Neuron (in vitro differentiated cells): Measurements from ENCODE around the gene NFATC3.
"Not testable (repeated sequence)": the region's sequence is repeated elsewhere in the genome, so short reads cannot be mapped to it uniquely, and the experiment has no call there.

Experiments used
- H2AFZ ChIP-seq: one replicate; pipeline ENCODE4 v1.6.1; 2013; ENCODE audit warnings: low read depth, mild to moderate bottlenecking, inconsistent platforms, low read length, moderate library complexity
- H3K27me3 ChIP-seq: one replicate; pipeline ENCODE4 v1.6.1; 2013; ENCODE audit warnings: low read length; ENCODE audit not compliant: insufficient read depth
- H3K36me3 ChIP-seq: one replicate; pipeline ENCODE4 v1.6.1; 2013; ENCODE audit warnings: low read length; ENCODE audit not compliant: insufficient read depth
- H3K4me1 ChIP-seq: one replicate; pipeline ENCODE4 v1.6.1; 2013; ENCODE audit warnings: low read length; ENCODE audit not compliant: insufficient read depth
- H3K4me3 ChIP-seq: 2 replicates; pipeline ENCODE4 v1.5.1; 2013; ENCODE audit warnings: mild to moderate bottlenecking, low read length, moderate library complexity
- H3K9me3 ChIP-seq: one replicate; pipeline ENCODE4 v1.6.1; 2013; ENCODE audit warnings: low read length

Gene NFATC3

DNA sequence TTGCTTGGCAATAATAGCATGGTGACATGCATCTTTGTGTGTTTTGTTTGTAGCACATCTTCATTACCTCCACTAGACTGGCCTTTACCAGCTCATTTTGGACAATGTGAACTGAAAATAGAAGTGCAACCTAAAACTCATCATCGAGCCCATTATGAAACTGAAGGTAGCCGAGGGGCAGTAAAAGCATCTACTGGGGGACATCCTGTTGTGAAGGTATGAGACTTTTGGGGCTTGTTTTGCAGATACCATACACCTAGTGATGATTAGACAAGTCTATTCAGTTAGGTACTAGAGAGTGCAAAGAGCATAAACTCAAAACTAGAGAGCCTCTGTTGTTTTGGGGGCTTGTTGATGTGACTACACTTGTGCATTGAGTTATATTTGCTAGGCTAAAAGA, 41.2 kb downstream of the NFATC3 start:
- no peak overlapping the region for H2AFZ ChIP-seq
- H3K27me3 ChIP-seq = no peaks in the 10 kb centered on the region
- H3K4me3 ChIP-seq = no peak overlapping the region
- H3K9me3 ChIP-seq = no peaks in the 10 kb centered on the region
- H3K4me1 ChIP-seq = no peaks in the 10 kb centered on the region
- peaks cover 6% of the 10 kb centered on the region for H3K36me3 ChIP-seq

DNA sequence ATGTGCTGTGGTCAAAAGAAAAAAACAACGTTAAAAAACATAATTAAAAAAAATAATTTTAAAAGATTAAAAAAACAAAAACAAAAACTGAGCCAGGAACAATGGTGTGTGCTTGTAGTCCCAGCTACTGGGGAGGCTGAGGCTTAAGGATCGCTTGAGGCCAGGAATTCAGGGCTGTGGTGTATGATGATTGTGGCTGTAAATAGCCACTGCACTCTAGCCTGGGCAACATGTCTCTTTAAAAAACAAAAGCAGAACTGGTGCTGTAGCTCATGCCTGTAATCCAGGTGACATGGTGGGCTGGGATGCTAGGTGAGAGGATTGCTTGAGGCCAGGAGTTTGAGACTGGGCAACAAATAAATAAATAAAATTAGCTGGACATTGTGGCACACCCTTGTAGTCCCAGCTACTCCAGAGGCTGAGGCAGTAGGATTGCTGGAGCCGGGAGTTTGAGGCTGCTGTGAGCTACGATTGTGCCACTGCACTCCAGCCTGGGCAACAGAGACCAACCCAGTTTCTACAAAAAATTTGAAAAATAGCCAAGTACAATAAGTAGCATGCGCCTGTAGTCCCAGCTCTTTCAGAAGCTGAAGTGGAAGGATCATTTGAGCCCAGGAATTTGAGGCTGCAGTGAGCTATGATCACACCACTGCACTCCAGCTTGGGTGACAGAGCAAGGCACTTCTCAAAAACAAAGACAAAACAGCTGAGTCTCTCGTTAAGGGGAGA, 43.6 kb downstream of the NFATC3 start:
- H3K36me3 ChIP-seq = peaks cover 6% of the 10 kb centered on the region
- H3K4me1 ChIP-seq = no peaks in the 10 kb centered on the region
- H2AFZ ChIP-seq = no peak overlapping the region
- no peaks in the 10 kb centered on the region for H3K27me3 ChIP-seq
- H3K9me3 ChIP-seq = no peaks in the 10 kb centered on the region
- no peak overlapping the region for H3K4me3 ChIP-seq

DNA sequence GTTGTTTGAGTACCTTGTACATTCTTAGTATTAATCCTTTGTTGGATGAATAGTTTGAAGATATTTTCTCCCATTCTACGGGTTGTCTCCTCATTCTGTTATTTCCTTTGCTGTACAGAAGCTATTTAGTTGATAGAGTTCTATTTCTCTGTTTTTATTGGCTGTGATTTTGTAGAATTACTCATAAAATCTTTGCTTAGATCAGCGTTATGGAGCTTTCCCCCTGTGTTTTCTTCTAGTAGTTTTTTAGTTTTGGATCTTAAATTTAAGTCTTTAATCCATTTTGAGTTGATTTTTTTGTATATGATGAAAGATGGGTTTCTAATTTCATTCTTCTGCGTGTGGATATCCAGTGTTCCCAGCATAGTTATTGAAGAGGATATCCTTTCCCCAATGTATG, 45.4 kb downstream of the NFATC3 start:
- Histone ChIP-seq H3K4me3 (no peak overlapping the region), H3K36me3 (peaks cover 6% of the 10 kb centered on the region), H3K4me1 (no peaks in the 10 kb centered on the region), H3K27me3 (no peaks in the 10 kb centered on the region), H3K9me3 (no peaks in the 10 kb centered on the region), H2AFZ (no peak overlapping the region)

DNA sequence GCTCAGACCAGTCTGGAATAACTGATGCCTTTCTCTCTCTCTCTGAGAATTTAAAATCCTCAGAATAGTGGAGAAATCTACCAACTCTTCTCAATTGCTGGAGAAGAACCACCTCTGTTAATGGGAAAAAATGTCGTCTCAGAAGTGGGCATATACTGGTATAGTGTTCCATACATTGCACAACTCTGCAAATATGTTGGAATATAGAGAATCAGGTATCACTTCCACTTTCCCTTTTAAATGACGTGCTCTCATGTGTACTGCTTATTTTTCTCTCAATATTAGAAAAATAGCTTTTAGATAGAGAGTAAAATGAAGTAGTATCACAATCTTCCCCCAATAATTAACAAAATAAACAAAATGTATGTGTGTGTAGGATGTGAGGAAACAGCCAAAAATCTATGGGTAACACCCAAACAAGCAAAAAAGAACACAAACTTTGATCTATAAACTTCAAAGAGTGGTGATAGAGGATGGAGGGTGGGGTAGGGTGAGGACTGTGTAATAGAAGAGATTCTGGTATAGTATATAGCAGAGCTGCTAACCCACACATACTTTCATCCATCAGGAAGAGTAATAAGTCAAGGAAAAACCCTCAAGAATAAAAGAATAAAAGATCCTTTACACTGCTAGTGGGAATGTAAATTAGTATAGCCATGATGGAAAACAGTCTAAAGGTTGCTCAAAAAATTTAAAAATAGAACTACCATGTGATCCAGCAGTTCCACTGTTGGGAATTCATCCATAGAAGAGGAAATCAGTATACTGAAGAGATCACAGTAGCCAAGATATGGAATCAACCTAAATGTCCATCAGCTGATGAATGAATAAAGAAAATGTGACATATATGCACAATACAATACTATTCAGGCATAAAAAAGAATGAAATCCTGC, 46.9 kb downstream of the NFATC3 start:
- Histone ChIP-seq H3K36me3 (peaks cover 2% of the 10 kb centered on the region), H3K9me3 (no peaks in the 10 kb centered on the region), H3K4me1 (no peaks in the 10 kb centered on the region), H3K27me3 (no peaks in the 10 kb centered on the region), H2AFZ (no peak overlapping the region), H3K4me3 (no peak overlapping the region)

DNA sequence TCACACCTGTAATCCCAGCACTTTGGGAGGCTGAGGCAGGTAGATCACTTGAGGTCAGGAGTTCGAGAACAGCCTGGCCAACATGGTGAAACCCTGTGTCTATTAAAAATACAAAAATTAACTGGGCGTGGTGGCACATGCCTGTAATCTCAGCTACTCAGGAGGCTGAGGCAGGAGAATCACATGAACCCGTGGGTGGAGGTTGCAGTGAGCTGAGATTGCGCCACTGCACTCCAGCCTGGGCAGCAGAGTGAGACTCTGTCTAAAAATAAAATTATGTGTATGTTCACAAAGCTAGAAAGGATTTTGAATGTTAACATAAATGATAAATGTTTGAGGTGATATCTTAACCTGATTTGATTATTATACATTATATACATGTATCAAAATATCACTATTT, 47.8 kb downstream of the NFATC3 start:
- H3K9me3 ChIP-seq, H2AFZ ChIP-seq, H3K4me3 ChIP-seq, H3K36me3 ChIP-seq, H3K4me1 ChIP-seq, H3K27me3 ChIP-seq: not testable (repeated sequence)

DNA sequence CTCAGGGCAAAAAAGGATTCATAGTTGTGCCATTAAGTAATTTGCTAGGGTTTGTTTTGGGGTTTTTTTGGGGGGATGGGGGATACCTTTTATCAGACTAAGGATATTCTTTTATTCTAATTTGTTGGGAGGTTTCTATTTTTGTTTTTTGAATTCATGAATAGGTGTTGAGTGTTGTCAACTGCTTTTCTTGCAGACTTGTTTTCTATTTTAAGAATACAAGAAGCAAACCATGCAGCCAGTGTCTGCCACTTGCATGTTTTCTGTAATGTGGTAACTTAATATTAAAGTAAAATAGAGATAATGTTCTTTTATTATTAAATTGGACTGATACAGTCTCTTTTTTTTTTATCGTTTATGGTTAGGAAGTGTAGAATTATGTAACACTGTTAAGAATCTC, 49.5 kb downstream of the NFATC3 start:
- Histone ChIP-seq H3K27me3 (no peaks in the 10 kb centered on the region), H3K4me1 (no peaks in the 10 kb centered on the region), H3K36me3 (peaks cover 6% of the 10 kb centered on the region), H2AFZ (no peak overlapping the region), H3K9me3 (no peaks in the 10 kb centered on the region), H3K4me3 (no peak overlapping the region)

DNA sequence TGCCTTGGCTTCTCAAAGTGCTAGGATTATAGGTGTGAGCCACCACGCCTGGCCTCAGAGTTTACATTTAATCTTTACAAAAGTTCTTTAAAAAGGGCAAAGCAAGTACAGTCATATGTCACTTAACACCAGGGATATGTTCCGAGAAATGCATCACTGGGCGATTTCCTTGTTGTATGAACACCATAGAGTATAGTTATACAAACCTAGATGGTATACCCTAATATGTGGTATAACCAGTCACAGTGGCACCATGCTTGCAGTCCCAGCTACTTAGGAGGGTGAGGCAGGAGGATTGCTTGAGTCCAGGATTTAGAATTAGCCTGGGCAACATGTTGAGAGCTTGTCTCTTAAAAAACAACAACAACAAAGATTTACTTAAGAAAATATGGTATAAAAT, 51.3 kb downstream of the NFATC3 start:
- Histone ChIP-seq H3K27me3 (no peaks in the 10 kb centered on the region), H3K4me1 (no peaks in the 10 kb centered on the region), H3K9me3 (no peaks in the 10 kb centered on the region), H2AFZ (no peak overlapping the region), H3K36me3 (peaks cover 10% of the 10 kb centered on the region), H3K4me3 (no peak overlapping the region)

DNA sequence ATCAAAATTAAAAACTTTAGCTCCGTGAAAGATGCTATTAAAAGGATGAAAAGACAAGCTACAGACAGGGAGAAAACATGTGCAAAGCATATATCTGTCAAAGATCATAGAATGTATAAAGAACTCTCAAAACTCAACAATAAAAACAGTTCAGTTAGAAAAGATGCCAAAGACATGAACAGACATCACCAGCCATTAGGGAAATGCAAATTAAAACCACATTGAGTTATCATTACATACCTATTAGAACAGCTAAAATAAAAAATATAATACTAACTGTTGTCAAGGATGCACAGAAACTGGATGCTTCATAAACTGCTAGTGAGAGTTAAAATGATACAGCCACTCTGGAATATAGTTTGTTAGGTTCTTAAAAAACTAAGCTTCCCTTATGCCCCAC, 58.8 kb downstream of the NFATC3 start:
- H3K9me3 ChIP-seq = no peaks in the 10 kb centered on the region
- H3K4me1 ChIP-seq = no peaks in the 10 kb centered on the region
- no peaks in the 10 kb centered on the region for H3K27me3 ChIP-seq
- no peak overlapping the region for H3K4me3 ChIP-seq
- no peak overlapping the region for H2AFZ ChIP-seq
- peaks cover 14% of the 10 kb centered on the region for H3K36me3 ChIP-seq

DNA sequence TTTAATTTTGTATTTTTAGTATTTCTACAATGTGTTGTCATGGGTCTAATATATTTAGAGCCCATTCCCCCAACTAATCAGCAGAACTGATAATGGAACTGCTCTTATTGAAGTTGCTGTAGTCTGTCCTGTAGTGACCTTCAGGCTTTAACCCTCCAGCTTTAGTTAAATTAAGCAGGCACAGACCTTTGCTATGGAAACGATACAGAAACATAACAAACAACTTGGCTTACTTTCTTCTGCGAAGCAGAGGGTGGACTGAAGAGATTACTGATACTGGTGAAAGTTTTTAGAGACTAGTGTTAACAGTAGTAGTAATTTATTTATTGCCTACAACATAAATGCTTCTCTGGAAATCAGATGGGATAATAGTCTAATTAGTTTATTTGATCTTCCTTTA, 61.4 kb downstream of the NFATC3 start:
- no peaks in the 10 kb centered on the region for H3K9me3 ChIP-seq
- H2AFZ ChIP-seq = no peak overlapping the region
- no peaks in the 10 kb centered on the region for H3K4me1 ChIP-seq
- no peak overlapping the region for H3K4me3 ChIP-seq
- no peaks in the 10 kb centered on the region for H3K27me3 ChIP-seq
- H3K36me3 ChIP-seq = peaks cover 10% of the 10 kb centered on the region

DNA sequence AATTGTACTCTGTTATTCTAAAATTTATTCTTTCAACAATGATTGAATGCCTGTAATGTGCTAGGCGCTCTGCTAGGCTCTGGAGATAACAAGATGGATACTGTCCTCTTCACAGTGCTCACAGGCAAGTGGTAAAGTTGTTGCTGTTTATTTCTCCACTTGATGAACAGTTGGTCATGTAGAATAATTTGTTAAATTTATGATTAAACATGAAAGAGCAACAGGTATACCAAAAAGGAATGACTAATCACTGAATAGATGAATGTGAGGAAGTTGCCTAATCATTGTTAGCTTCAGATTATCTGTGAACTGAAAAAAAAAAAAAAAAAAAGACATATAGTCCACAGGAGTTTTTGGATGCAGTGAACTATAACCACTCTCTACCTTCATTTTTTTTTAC, 62.3 kb downstream of the NFATC3 start:
- no peaks in the 10 kb centered on the region for H3K27me3 ChIP-seq
- H3K36me3 ChIP-seq = peaks cover 7% of the 10 kb centered on the region
- no peak overlapping the region for H2AFZ ChIP-seq
- no peaks in the 10 kb centered on the region for H3K4me1 ChIP-seq
- H3K9me3 ChIP-seq = no peaks in the 10 kb centered on the region
- H3K4me3 ChIP-seq = no peak overlapping the region

DNA sequence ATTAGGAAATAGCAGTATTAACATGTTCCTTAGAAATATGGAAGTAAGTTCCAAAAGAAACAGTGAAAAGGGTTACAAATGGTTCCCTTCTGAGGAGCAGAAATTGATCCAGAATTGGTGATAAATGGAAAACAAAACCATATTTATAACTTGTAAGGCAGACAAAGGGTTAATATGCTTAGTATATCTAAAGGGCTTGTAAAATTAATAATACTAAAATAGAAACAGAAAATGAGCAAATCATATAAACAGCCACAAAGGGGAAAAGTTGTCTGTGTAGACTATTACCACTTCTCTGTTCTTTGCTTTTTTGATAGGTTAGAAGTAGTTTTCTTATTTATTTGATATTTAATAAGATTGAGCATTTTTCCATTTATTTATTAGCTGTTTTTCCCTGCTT, 64.4 kb downstream of the NFATC3 start:
- no peaks in the 10 kb centered on the region for H3K4me1 ChIP-seq
- no peaks in the 10 kb centered on the region for H3K9me3 ChIP-seq
- no peak overlapping the region for H2AFZ ChIP-seq
- H3K36me3 ChIP-seq = peaks cover under 1% of the 10 kb centered on the region
- H3K27me3 ChIP-seq = no peaks in the 10 kb centered on the region
- H3K4me3 ChIP-seq = no peak overlapping the region

DNA sequence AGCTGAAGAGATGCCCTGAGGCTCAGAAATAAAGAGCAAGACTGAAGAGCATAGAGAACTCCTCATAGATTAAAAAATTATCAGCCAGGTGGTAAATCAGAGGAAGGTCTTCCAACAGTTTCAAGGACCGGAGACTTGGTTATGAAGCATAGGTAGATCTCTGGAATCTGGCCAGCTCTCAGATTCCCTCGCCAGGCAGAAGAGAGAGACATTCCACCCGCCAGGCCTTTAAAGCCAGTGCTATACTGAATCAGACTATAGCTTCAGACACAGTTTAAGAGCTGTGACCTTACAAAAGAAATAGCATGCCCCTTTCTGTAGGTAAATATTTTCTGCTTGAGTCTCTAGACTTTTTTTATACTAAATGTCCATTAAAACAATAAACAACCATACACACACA, 70.3 kb downstream of the NFATC3 start:
- Histone ChIP-seq H3K4me3 (no peak overlapping the region), H2AFZ (no peak overlapping the region), H3K4me1 (no peaks in the 10 kb centered on the region), H3K9me3 (no peaks in the 10 kb centered on the region), H3K36me3 (peaks cover 21% of the 10 kb centered on the region), H3K27me3 (no peaks in the 10 kb centered on the region)

DNA sequence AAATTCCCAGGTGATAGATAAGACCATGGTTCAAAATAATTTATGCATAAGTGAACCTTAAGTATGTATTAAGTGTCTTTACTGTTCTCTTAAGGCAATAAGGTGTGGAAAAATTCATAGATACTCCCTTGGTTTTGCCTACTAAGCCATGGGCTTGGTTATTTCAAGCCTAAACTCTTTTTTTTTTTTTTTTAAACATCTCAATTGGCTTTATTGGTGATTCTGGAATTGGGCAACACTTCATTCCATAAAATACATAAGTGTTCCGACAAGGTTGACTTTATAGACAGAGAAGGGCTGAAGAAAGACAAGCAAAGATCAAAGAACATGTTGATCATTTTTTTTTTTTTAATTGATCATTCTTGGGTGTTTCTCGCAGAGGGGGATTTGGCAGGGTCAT, 77.2 kb downstream of the NFATC3 start:
- Histone ChIP-seq H3K9me3 (no peaks in the 10 kb centered on the region), H3K36me3 (peaks cover 34% of the 10 kb centered on the region), H3K27me3 (no peaks in the 10 kb centered on the region), H3K4me1 (no peaks in the 10 kb centered on the region), H2AFZ (no peak overlapping the region), H3K4me3 (no peak overlapping the region)
